Kidney tubule cell (primary cell): ENCODE data around the gene GSE1.

Source experiments
- DNase-seq: peaks from one replicate; pipeline ENCODE4 v3.0.0-alpha.2; 2018; ENCODE audit warnings: low spot score

GSE1 gene

DNA sequence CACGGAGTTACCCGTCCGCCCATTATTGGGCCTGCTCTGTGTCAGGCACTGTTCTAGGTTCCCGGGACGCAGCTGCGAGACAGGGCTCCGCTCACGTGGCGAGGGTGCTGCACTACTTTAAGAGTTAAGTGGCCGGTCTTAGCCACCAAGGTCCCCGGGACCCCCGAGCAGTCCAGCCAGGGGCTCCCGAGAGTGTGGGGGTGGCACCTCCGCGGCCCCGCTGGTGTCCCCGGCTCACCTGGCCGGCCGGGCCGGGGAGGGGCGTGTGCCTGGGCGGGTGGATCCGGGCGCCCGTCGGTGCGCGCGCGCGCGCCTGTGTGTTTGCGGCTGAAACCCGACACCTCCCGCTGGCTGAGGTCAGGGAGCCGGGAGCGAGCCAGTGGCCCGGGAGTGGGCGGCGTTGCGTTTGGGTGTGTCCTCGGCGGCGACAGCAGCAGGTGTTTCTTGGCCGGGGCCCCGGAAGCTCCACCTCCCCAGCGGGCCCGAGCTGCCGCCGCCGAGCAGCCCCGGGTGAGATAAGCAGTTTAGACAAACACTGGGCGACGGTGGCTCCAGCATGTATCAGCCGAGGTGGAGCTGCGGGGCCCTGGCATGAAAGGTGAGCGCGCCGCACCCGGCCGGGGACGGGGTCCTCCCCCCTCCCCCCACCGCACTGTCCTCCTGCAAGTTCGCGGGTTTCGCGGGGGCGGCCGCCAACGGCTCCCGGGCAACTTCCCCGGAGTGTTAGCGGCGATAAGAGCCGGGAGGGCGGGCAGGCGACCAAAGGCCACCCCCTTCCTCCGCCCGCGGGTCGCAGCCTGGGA lies at the start of gene GSE1:
GSE1 (plus strand) TSS at position 522 of the 803 bp plus-strand sequence; CDS start at position 592, 70 bp downstream.
- DNase-seq: peak; percentile 97

GRCh38 chr16:85563515-85564276 lies 49.4 kb upstream of the GSE1 start:
- peak; percentile 86 for DNase-seq

DNA sequence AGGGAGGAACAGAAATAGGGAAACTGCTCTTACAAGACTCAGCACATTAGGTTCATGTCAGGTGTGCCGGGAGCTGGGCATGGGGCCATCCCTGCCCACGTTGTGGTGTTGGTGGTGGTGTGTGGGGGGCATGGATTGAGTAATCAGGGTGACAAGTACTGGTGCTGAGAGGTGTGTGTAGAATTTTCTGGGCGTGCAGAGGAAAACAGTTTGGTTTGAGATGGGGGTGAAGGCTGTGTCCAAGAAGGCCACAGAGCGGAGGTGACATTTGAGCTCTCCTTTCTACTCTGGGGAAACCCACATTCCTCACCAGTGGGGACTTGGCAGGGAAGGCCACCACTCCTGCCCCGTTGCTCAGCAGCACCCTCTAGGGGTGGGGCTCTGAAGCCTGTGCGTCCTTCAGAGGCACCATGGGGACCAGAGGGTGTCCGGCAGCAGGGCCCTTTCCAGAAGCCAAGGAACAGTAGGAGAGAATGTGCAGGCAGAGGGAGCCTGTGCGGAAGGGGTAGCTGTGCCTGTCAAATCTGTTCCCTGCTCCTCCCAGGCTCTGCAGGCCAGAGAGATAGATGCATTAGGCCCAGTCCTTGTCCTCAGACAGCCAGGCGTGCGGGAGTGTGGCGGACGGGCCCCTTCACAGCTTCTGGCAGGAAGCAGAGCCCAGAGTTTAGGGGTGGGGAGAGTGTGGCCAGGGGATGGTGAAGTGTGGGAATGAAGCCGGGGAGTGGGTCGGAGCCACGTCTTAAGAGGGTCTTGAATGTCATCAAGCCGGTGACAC lies 48.7 kb upstream of the GSE1 start:
- DNase-seq: no peak

GRCh38 chr16:85565340-85565739 lies 47.8 kb upstream of the GSE1 start:
- DNase-seq: no peak

GRCh38 chr16:85565801-85566526 lies 47.2 kb upstream of the GSE1 start:
- DNase-seq: no peak

DNA sequence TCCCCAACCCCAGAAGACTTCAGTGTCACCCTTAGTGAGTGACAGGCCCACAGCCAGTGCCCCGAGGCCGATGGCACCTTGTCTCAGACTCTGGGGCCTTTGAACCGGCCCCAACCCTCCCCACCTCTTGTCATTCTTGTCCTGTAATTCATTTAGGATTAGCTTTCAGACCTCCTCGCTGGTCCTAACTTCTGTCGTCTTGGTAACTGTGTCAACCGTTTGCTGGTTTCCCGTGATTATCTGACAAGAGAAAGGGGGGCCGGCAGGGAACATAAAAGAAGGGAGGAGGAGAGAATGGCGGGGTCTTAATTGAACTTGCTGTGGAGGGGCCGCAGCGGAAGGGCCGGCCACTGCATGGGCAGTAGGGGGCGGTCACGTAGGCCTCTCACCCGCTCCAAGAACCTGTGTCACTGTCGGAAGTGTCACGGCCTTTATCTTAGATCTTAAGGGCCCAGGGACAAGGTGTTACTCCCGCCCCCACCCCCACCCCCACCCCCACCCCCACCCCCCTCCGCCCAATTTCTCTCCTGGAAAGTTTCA lies 46.5 kb upstream of the GSE1 start:
- no peak for DNase-seq

- DNase-seq: no peak
Observed at GRCh38 chr16:85567101-85567866, 45.8 kb upstream of the GSE1 start.

GRCh38 chr16:85567935-85568334 lies 45.2 kb upstream of the GSE1 start:
- DNase-seq: no peak

- peak; percentile 88 for DNase-seq
Observed at GRCh38 chr16:85568519-85568918, 44.6 kb upstream of the GSE1 start.

DNA sequence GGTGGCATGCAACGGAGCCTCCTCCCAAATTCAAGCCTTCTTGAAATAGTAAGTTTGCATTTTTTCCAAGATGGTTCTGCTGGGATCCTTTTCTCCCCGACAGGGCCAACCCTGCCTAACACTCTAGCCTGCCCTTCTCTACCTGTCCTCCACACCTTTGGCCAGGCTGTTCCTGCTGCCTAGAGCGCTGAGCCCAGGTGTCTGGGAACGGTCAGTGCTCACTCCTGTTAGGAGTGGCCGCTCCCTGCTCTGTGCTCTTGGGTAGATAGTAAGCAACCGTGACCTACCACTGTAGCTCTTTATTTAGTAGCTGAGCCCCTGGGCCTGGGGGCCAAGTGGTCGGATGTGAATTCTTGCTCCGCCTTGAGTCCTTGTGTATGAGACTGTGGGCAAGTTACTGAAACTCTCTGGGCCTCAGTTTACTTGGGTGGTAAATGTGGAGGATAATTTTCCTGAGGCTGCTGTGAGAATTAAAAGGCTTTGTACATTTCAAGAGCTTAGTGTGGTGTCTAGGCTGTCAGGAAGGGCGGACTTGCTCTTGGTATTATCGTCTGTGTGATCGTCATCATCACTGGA lies 44.0 kb upstream of the GSE1 start:
- no peak for DNase-seq

DNA sequence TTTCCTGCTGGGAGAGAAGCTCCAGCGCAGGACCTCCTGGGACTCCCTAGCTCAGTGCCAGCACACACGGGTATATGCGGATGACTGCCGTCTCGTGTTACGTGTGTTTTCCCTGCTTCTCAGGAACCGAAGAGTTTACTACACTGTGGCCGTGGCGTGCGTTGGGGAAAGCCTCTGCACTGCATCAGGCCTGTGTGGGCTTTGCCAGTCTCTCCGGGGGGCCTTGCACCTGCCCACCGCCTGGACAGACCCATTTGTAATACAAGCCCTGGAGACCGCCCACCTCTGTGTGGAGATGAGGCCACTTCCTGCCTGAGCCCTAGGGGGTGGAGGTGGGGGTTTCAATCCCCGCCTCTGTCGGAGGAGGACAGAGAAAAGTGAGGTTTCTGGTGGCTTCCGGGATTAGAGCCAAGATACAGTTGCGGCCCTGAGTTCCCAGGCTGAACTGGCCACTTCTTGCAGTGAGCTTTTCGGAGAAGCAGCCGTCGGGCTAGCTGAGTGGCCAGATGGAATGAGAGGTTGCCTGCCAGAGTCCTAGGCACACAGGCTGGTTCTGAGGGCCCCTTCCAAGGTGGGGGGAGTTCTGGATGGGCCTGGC lies 43.4 kb upstream of the GSE1 start:
- peak; percentile 81 for DNase-seq

GRCh38 chr16:85570213-85570734 lies 42.8 kb upstream of the GSE1 start:
- DNase-seq: peak; percentile 60

DNA sequence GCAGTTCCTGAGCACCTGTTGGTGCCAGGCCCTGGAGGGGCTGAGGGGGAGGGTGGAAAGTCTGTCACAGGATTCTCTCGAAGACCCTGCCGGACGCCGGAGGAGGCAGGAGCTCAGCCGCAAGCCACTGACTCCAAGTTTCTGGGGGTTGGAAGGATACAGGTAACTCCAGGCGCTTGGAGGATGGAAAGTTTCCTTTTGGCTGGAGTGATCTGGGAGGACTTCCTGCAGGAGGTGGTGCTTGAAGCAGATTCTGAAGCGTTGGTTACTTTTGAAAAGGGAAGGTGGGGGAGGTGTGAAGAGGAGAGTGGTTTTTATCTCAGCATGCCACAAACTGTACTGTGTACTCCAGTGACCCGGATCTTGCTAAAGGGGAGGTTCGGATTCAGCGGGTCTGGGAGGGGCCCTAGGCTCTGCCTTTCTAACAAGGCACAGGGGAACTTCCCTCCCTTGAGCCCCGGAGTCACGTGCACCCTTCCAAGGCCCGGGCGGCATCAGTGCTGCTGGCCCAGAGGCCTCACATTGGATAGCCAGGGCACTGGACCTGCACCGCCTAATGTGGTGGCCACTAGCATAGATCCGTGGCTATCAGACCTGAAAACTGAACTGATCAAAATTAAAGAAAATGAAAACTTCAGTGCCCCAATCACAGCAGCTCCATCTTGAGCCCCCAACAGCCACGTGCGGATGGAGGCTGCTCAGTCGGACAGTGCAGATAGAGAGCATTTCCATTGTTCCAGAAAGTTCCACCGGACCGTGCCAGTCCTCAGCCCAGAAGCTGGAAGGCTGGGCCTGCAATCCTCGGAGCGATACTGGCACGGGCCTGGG lies 42.2 kb upstream of the GSE1 start:
- no peak for DNase-seq

DNA sequence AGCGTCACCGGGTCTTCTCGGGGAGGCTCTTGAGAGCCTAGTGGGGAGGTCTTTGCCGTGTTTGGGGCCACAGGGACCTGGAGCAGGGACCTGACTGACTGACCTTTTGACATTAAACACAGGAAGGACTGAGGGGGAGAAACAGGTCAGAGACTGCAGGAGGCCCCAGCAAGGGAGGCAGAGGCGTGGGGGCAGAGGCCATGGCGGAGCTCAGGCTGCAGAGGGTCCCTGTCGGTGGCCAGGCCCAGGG lies 41.6 kb upstream of the GSE1 start:
- DNase-seq: no peak

GRCh38 chr16:85571813-85572619 lies 41.1 kb upstream of the GSE1 start:
- DNase-seq: no peak

DNA sequence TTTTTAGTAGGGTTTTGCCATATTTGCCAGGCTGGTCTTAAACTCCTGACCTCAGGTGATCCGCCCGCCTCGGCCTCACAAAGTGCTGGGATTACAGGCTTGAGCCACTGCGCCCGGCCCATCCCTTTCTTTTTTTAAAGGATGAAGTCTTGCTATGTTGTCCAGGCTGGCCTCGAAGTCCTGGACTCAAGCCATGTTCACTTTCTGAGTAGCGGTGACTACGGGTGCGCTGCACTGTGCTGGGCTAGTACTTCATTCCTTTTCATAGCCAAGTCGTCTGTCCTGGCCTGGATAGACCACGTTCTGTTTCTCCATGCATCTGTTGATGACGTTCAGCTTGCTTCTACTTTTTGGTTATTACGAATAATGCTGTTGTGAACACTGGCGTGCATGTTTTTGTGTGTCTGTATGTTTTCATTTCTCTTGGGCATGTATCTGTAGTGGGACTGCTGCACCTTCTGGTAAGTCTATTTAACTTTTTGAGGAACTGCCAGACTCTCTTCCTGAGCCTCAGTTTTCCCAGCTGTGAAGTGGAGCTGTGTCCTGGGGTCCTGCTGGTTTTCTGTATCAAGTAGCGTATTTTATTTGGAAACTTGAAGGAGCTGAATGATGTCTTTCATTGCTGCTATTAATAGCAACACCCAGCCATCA lies 40.0 kb upstream of the GSE1 start:
- DNase-seq: no peak

GRCh38 chr16:85573696-85574641 lies 39.2 kb upstream of the GSE1 start:
- DNase-seq: peak; percentile 39
